Measurements from ENCODE around the gene BCL11A.

Gene BCL11A

GRCh38 chr2:60534892-60535684 is 18.4 kb downstream of the BCL11A start:
- ATAC-seq (ENCODE audit: low read depth) (no peak), DNase-seq (ENCODE audit: low spot score) (no peak)
- Histone ChIP-seq H3K9me3 (ENCODE audit: severe bottlenecking) (no peaks in the 10 kb centered on the region), H3K27me3 (ENCODE audit: insufficient read depth, poor library complexity, severe bottlenecking) (no peaks in the 10 kb centered on the region), H3K36me3 (ENCODE audit: low read depth) (no peaks in the 10 kb centered on the region), H3K27ac (ENCODE audit: poor library complexity, severe bottlenecking) (no peak overlapping the region), H3K4me1 (ENCODE audit: insufficient read depth, poor library complexity, severe bottlenecking) (peaks cover 8% of the 10 kb centered on the region), H3K4me3 (ENCODE audit: severe bottlenecking) (no peak overlapping the region)
- TF ChIP-seq, protein P1, sequence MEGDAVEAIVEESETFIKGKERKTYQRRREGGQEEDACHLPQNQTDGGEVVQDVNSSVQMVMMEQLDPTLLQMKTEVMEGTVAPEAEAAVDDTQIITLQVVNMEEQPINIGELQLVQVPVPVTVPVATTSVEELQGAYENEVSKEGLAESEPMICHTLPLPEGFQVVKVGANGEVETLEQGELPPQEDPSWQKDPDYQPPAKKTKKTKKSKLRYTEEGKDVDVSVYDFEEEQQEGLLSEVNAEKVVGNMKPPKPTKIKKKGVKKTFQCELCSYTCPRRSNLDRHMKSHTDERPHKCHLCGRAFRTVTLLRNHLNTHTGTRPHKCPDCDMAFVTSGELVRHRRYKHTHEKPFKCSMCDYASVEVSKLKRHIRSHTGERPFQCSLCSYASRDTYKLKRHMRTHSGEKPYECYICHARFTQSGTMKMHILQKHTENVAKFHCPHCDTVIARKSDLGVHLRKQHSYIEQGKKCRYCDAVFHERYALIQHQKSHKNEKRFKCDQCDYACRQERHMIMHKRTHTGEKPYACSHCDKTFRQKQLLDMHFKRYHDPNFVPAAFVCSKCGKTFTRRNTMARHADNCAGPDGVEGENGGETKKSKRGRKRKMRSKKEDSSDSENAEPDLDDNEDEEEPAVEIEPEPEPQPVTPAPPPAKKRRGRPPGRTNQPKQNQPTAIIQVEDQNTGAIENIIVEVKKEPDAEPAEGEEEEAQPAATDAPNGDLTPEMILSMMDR (IDR thresholded peaks at IDR 0.05; ENCODE audit: poor library complexity, severe bottlenecking), result no peak

DNA sequence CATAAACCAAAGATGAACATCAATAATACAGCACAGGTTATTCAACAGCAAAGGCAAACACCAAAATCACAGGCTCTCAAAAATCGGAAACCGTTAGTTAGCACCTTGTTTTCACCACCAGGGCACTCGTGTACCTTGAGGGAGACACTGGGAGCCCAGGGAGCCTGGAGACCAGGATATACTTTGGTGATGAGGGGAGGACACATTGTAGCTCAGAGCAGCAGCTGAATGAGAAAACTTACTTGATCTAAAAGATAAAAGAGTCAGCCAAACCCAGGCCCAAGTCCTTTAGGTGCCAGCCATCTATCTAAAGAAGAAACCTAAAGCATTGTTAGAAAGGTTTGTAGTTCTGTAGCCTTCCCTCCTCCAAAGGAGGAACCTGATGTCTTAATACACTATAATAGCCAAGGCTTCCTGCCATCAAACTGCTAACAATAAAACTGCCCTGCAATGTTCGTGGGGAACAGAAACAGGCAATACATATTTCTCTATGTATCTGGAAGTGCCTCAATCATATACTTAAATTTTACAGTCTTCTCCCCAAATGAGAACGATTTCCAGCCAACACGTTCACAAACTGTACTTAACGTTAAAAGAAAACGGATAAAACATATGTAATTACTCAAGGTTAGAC is 19.3 kb downstream of the BCL11A start:
- H3K4me1 ChIP-seq (ENCODE audit: insufficient read depth, poor library complexity, severe bottlenecking), result peaks cover 12% of the 10 kb centered on the region

DNA sequence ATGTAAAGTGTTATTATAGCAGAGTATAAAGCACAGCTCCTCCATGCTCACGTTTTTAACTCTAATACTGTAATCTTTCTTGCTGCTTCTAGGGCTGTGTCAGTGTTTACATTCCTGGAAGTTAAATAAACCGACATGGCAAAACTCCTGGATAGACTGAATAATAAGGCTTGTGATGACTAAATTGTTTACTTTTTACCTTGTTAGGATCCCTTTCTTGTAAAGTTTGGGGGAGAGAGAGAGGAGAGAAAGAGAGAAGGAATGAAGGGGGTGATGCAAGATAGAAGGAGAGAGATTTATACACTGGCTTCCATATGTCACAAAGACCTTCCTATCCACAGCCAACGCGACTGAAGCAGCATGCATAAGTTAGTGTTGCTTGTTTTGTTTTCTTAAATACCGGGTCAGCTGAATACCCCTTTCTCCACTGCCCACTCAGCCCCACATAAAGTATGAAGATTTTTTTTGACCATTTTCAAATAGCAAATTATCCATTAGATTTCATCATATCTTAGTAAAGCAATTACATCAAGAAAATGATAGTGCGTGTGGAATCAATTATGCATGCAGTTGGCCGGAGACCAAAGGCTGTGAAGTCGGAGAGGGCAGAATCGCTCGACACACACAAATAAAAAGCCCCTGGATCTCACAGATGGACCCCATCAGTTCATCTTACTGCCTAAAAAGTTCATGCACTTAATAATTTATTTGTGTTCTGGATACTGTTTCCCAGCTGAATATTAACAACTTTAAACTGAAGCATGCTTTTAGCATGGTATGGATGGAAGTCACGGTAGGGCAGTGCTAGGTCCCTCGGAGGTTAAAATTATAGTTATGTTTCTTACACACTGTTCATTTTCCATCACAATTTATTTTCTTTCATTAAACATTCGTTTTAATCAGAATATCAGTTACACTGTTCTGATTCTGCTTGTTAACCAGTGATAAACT is 20.1 kb downstream of the BCL11A start:
- no peak for DNase-seq (ENCODE audit: low spot score)
- ATAC-seq (ENCODE audit: low read depth), result peak; percentile 62
- H3K27me3 ChIP-seq (ENCODE audit: insufficient read depth, poor library complexity, severe bottlenecking), result no peaks in the 10 kb centered on the region
- no peak overlapping the region for H3K4me3 ChIP-seq (ENCODE audit: severe bottlenecking)
- H3K4me1 ChIP-seq (ENCODE audit: insufficient read depth, poor library complexity, severe bottlenecking), result peaks cover 12% of the 10 kb centered on the region
- H3K36me3 ChIP-seq (ENCODE audit: low read depth), result no peaks in the 10 kb centered on the region
- TF ChIP-seq, protein P1 (IDR thresholded peaks at IDR 0.05; ENCODE audit: poor library complexity, severe bottlenecking), result no peak
- H3K27ac ChIP-seq (ENCODE audit: poor library complexity, severe bottlenecking), result no peak overlapping the region
- no peaks in the 10 kb centered on the region for H3K9me3 ChIP-seq (ENCODE audit: severe bottlenecking)

More for the DNA sequence above, 19.3 kb downstream of the BCL11A start:
- H3K36me3 ChIP-seq (ENCODE audit: low read depth), result no peaks in the 10 kb centered on the region
- TF ChIP-seq, protein P1 (IDR thresholded peaks at IDR 0.05; ENCODE audit: poor library complexity, severe bottlenecking), result no peak
- H3K27me3 ChIP-seq (ENCODE audit: insufficient read depth, poor library complexity, severe bottlenecking), result no peaks in the 10 kb centered on the region
- no peaks in the 10 kb centered on the region for H3K9me3 ChIP-seq (ENCODE audit: severe bottlenecking)
- DNase-seq (ENCODE audit: low spot score), result no peak
- H3K27ac ChIP-seq (ENCODE audit: poor library complexity, severe bottlenecking), result no peak overlapping the region
- no peak overlapping the region for H3K4me3 ChIP-seq (ENCODE audit: severe bottlenecking)
- ATAC-seq (ENCODE audit: low read depth), result no peak

DNA sequence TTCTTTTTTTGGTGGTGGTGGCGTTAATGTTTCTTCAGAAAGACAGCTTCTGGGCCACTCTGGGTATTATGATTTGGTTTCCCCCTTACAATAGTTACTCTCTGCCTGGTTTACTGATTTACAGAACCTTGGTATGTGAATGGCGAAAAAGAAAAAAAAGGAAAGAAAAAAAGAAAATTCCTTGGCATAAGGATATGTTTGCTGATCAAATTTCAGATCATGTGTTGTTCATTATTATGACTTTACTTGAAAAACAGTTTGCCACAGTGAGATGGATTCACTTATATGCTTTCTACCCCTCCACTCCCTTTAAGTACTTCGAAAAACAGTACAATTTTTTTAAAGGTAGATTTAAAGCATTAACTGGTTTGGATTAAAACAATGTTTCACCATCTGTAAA is 21.0 kb downstream of the BCL11A start:
- Histone ChIP-seq H3K27me3 (ENCODE audit: insufficient read depth, poor library complexity, severe bottlenecking) (no peaks in the 10 kb centered on the region), H3K9me3 (ENCODE audit: severe bottlenecking) (no peaks in the 10 kb centered on the region), H3K27ac (ENCODE audit: poor library complexity, severe bottlenecking) (no peak overlapping the region), H3K4me3 (ENCODE audit: severe bottlenecking) (no peak overlapping the region), H3K36me3 (ENCODE audit: low read depth) (no peaks in the 10 kb centered on the region), H3K4me1 (ENCODE audit: insufficient read depth, poor library complexity, severe bottlenecking) (peaks cover 12% of the 10 kb centered on the region)
- DNase-seq (ENCODE audit: low spot score) (no peak), ATAC-seq (ENCODE audit: low read depth) (no peak)
- TF ChIP-seq, protein P1 (IDR thresholded peaks at IDR 0.05; ENCODE audit: poor library complexity, severe bottlenecking), result no peak

All from RWPE2 (cell line).